ENCODE data around the gene HAPLN1. TPM values are rescaled to one million over a fixed set of nuclear protein-coding genes. Genes with fewer than 3 reads are reported as not detected.
"Not testable (repeated sequence)": the region's sequence is repeated elsewhere in the genome, so short reads cannot be mapped to it uniquely, and the experiment has no call there.

HAPLN1 gene
- total RNA-seq, 5 donors from 2014 or later (not counting 1 experiment from before 2014, with no cell fraction given), result not detected

DNA sequence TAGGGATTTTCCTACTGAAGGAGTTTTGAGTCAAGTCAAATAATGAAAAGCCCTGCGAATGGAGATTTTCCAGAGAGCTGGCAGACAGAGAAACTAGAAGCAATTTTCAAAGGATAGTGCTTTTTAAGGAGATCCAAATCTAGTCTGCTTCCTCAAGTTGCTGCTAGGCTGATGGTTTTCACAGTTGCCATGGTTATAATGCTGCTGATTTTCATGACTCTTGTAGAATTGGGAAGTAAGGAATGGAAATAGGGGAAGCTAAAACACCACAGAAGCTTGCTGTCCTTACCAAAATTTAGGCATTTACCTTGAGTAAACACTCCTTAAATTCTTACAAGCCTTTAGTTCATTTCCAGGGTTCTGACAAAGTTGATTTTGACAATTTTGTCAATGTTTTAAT, 30.1 kb upstream of the HAPLN1 start:
- Mint-ChIP-seq H3K27ac (no peak overlapping the region), H3K27me3 (peaks cover 2 to 3% of the 10 kb centered on the region in 2 donors), H3K4me3 (no peak overlapping the region), H3K36me3 (no peaks in the 10 kb centered on the region), H3K9me3 (peaks cover 5 to 12% (median 9%) of the 10 kb centered on the region in 3 donors), H3K4me1 (no peaks in the 10 kb centered on the region)
- no peaks in the 10 kb centered on the region for H3K36me3 ChIP-seq (ENCODE audit: control insufficient read depth in 2 of 2, extremely low read depth in 1 of 2, insufficient read depth in 1 of 2, low read length in 1 of 2)
- WGBS (ENCODE audit: insufficient coverage), result 90% methylated on average over 1 of the region's 1 CpG
- ChIA-PET CTCF (no interaction called here), POLR2A (no interaction called here)
- no peak for ATAC-seq (replicated peaks in 1 of 4)
- H3K27ac ChIP-seq (ENCODE audit: low read length), result no peak overlapping the region
- peaks cover 0 to under 1% of the 10 kb centered on the region in 2 experiments for H3K4me1 ChIP-seq (ENCODE audit: control insufficient read depth in 1 of 2, extremely low read depth in 1 of 2, insufficient read depth in 2 of 2, low read length in 2 of 2)
- H3K9me3 ChIP-seq, result no peaks in the 10 kb centered on the region
- H3K27me3 ChIP-seq (replicated peaks in 1 of 2; ENCODE audit: control insufficient read depth in 2 of 2, extremely low read depth in 1 of 2, insufficient read depth in 2 of 2, low read length in 1 of 2), result peaks cover 0 to 4% of the 10 kb centered on the region in 2 experiments
- no peak overlapping the region for H3K4me3 ChIP-seq (ENCODE audit: control insufficient read depth in 1 of 2, extremely low read depth in 1 of 2, low read length in 1 of 2)
- DNase-seq, result no peak

DNA sequence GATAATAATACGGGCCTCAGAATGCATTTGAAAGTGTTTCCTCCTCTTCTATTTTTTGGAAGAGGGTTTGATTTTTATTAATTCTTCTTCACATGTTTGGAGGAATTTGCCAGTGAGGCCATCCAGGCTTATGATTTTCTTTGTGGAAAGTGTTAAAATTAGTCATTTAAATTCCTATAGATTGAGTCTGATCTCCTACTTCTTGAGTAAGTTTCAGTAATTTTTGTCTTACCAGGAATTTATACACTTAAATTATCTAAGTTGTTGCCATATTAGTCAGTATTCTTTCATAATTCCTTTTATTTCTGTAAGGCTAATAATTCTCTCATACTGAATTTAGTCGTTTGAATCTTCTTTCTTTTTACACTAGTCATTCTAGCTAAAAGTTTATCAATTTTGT, 25.2 kb upstream of the HAPLN1 start:
- no peaks in the 10 kb centered on the region for H3K36me3 Mint-ChIP-seq
- no CpG with 5 or more reads among the region's 2 CpGs for whole genome bisulfite sequencing (ENCODE audit: insufficient coverage)
- no peak overlapping the region for H3K27ac Mint-ChIP-seq
- ChIA-PET CTCF (interaction anchor here in 1 of 2 donors (0.7 kb wide), 1 partner anchor 38 kb away, joined by 4 read pairs; no protein-coding TSS in a partner anchor), POLR2A (no interaction called here)
- Histone ChIP-seq H3K36me3 (ENCODE audit: control insufficient read depth in 2 of 2, extremely low read depth in 1 of 2, insufficient read depth in 1 of 2, low read length in 1 of 2) (no peaks in the 10 kb centered on the region), H3K27ac (ENCODE audit: low read length) (no peak overlapping the region), H3K4me1 (ENCODE audit: control insufficient read depth in 1 of 2, extremely low read depth in 1 of 2, insufficient read depth in 2 of 2, low read length in 2 of 2) (peaks cover 0 to 14% of the 10 kb centered on the region in 2 experiments), H3K27me3 (replicated peaks in 1 of 2; ENCODE audit: control insufficient read depth in 2 of 2, extremely low read depth in 1 of 2, insufficient read depth in 2 of 2, low read length in 1 of 2) (no peaks in the 10 kb centered on the region), H3K9me3 (no peaks in the 10 kb centered on the region), H3K4me3 (ENCODE audit: control insufficient read depth in 1 of 2, extremely low read depth in 1 of 2, low read length in 1 of 2) (no peak overlapping the region)
- no peaks in the 10 kb centered on the region for H3K4me1 Mint-ChIP-seq
- no peak overlapping the region for H3K4me3 Mint-ChIP-seq
- no peaks in the 10 kb centered on the region for H3K27me3 Mint-ChIP-seq
- ATAC-seq (replicated peaks in 1 of 4) (no peak), DNase-seq (no peak)
- H3K9me3 Mint-ChIP-seq, result peaks cover 5 to 12% (median 9%) of the 10 kb centered on the region in 3 donors

DNA sequence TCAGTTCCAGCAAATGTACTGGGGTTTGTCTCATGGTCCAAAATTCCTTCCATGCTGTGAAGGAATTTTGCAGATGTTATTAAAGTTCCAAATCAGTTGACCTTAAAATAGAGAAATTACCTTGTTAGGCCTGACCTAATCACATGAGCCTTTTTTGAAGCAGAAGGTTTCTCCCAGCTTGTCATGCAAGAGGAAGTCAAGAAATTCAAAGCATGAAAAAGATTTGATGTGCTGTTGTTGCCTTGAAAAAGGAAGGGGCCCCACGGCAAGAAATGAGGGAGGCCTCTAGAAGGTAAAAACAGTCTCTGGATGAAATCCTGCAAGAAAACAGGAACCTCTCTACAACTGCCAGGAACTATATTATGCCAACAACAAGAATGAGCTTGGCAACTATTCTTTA, 24.2 kb upstream of the HAPLN1 start:
- ChIA-PET POLR2A (no interaction called here), CTCF (no interaction called here)
- Histone ChIP-seq H3K27me3 (replicated peaks in 1 of 2; ENCODE audit: control insufficient read depth in 2 of 2, extremely low read depth in 1 of 2, insufficient read depth in 2 of 2, low read length in 1 of 2) (no peaks in the 10 kb centered on the region), H3K9me3 (no peaks in the 10 kb centered on the region), H3K27ac (ENCODE audit: low read length) (no peak overlapping the region), H3K4me3 (ENCODE audit: control insufficient read depth in 1 of 2, extremely low read depth in 1 of 2, low read length in 1 of 2) (no peak overlapping the region), H3K4me1 (ENCODE audit: control insufficient read depth in 1 of 2, extremely low read depth in 1 of 2, insufficient read depth in 2 of 2, low read length in 2 of 2) (peaks cover 0 to 14% of the 10 kb centered on the region in 2 experiments), H3K36me3 (ENCODE audit: control insufficient read depth in 2 of 2, extremely low read depth in 1 of 2, insufficient read depth in 1 of 2, low read length in 1 of 2) (no peaks in the 10 kb centered on the region)
- Mint-ChIP-seq H3K27me3 (no peaks in the 10 kb centered on the region), H3K9me3 (peaks cover 0 to 8% (median 4%) of the 10 kb centered on the region in 3 donors), H3K4me1 (no peaks in the 10 kb centered on the region), H3K4me3 (no peak overlapping the region), H3K36me3 (no peaks in the 10 kb centered on the region), H3K27ac (no peak overlapping the region)
- ATAC-seq (replicated peaks in 1 of 4) (no peak), DNase-seq (no peak)
- 0% methylated on average over 1 of the region's 1 CpG for WGBS (ENCODE audit: insufficient coverage)

DNA sequence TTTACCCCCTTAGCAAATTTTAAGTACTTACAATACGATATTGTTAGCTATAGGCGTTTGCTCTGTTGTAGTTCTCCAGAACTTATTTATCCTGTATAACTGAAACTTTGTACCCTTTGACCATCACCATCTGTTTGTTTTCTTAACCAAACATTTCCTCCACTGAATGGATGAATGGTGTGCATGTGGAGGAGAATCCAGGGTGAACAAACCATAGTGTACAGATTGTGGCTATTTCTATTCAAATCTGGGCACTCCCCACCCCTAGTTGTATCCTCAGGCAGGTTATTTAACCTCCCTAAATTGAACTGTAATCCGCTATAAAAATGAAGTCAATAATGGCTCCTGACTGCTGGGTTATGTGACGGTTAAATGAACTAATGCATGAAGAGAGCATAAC, 21.4 kb upstream of the HAPLN1 start:
- Histone ChIP-seq H3K27ac (ENCODE audit: low read length) (no peak overlapping the region), H3K27me3 (replicated peaks in 1 of 2; ENCODE audit: control insufficient read depth in 2 of 2, extremely low read depth in 1 of 2, insufficient read depth in 2 of 2, low read length in 1 of 2) (no peaks in the 10 kb centered on the region), H3K4me3 (ENCODE audit: control insufficient read depth in 1 of 2, extremely low read depth in 1 of 2, low read length in 1 of 2) (no peak overlapping the region), H3K4me1 (ENCODE audit: control insufficient read depth in 1 of 2, extremely low read depth in 1 of 2, insufficient read depth in 2 of 2, low read length in 2 of 2) (peaks cover 0 to 14% of the 10 kb centered on the region in 2 experiments), H3K36me3 (ENCODE audit: control insufficient read depth in 2 of 2, extremely low read depth in 1 of 2, insufficient read depth in 1 of 2, low read length in 1 of 2) (no peaks in the 10 kb centered on the region), H3K9me3 (no peaks in the 10 kb centered on the region)
- no peaks in the 10 kb centered on the region for H3K4me1 Mint-ChIP-seq
- ChIA-PET POLR2A (no interaction called here), CTCF (no interaction called here)
- H3K27me3 Mint-ChIP-seq, result no peaks in the 10 kb centered on the region
- H3K36me3 Mint-ChIP-seq, result no peaks in the 10 kb centered on the region
- WGBS (ENCODE audit: insufficient coverage), result no CpG with 5 or more reads among the region's 4 CpGs
- no peak overlapping the region for H3K4me3 Mint-ChIP-seq
- H3K9me3 Mint-ChIP-seq, result no peaks in the 10 kb centered on the region
- DNase-seq, result no peak
- no peak for ATAC-seq (replicated peaks in 1 of 4)
- H3K27ac Mint-ChIP-seq, result no peak overlapping the region

DNA sequence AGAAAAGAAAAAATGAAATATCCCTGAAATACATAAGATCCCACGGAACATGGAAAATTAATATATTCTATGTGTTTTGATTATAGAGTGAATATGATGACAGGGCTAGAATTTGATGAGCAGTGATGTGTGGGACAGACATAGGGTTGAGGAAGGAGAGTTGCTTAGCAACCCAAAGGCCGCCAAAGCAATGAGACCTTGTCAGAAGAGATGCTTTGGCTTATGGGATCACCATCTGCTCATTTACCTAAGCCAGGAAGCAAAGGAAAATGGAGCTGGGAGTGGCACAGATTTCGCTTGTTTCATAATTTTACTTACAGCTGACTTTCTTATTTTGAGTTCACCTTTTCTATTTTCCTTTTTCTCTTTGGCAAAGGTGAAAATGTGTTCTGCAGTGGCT, 20.9 kb upstream of the HAPLN1 start:
- Mint-ChIP-seq H3K9me3 (no peaks in the 10 kb centered on the region), H3K36me3 (no peaks in the 10 kb centered on the region), H3K4me1 (no peaks in the 10 kb centered on the region), H3K27me3 (no peaks in the 10 kb centered on the region), H3K4me3 (no peak overlapping the region), H3K27ac (no peak overlapping the region)
- Histone ChIP-seq H3K4me3 (ENCODE audit: control insufficient read depth in 1 of 2, extremely low read depth in 1 of 2, low read length in 1 of 2) (no peak overlapping the region), H3K27me3 (replicated peaks in 1 of 2; ENCODE audit: control insufficient read depth in 2 of 2, extremely low read depth in 1 of 2, insufficient read depth in 2 of 2, low read length in 1 of 2) (no peaks in the 10 kb centered on the region), H3K9me3 (no peaks in the 10 kb centered on the region), H3K27ac (ENCODE audit: low read length) (no peak overlapping the region), H3K4me1 (ENCODE audit: control insufficient read depth in 1 of 2, extremely low read depth in 1 of 2, insufficient read depth in 2 of 2, low read length in 2 of 2) (peaks cover 0 to 14% of the 10 kb centered on the region in 2 experiments), H3K36me3 (ENCODE audit: control insufficient read depth in 2 of 2, extremely low read depth in 1 of 2, insufficient read depth in 1 of 2, low read length in 1 of 2) (no peaks in the 10 kb centered on the region)
- DNase-seq (no peak), ATAC-seq (replicated peaks in 1 of 4) (no peak)
- no CpG with 5 or more reads among the region's 3 CpGs for WGBS (ENCODE audit: insufficient coverage)
- CTCF ChIA-PET, result no interaction called here
- POLR2A ChIA-PET, result no interaction called here

GRCh38 chr5:83740741-83741140, 20.1 kb upstream of the HAPLN1 start:
- ATAC-seq (replicated peaks in 1 of 4), result no peak
- Mint-ChIP-seq H3K4me3 (no peak overlapping the region), H3K36me3 (no peaks in the 10 kb centered on the region), H3K27me3 (no peaks in the 10 kb centered on the region), H3K4me1 (no peaks in the 10 kb centered on the region), H3K9me3 (no peaks in the 10 kb centered on the region), H3K27ac (no peak overlapping the region)
- POLR2A ChIA-PET, result no interaction called here
- no peaks in the 10 kb centered on the region for H3K27me3 ChIP-seq (replicated peaks in 1 of 2; ENCODE audit: control insufficient read depth in 2 of 2, extremely low read depth in 1 of 2, insufficient read depth in 2 of 2, low read length in 1 of 2)
- H3K36me3 ChIP-seq (ENCODE audit: control insufficient read depth in 2 of 2, extremely low read depth in 1 of 2, insufficient read depth in 1 of 2, low read length in 1 of 2), result no peaks in the 10 kb centered on the region
- CTCF ChIA-PET, result no interaction called here
- DNase-seq, result no peak
- H3K9me3 ChIP-seq, result no peaks in the 10 kb centered on the region
- H3K4me1 ChIP-seq (ENCODE audit: control insufficient read depth in 1 of 2, extremely low read depth in 1 of 2, insufficient read depth in 2 of 2, low read length in 2 of 2), result peaks cover 0 to 14% of the 10 kb centered on the region in 2 experiments
- no peak overlapping the region for H3K4me3 ChIP-seq (ENCODE audit: control insufficient read depth in 1 of 2, extremely low read depth in 1 of 2, low read length in 1 of 2)
- no CpG with 5 or more reads among the region's 2 CpGs for WGBS (ENCODE audit: insufficient coverage)
- H3K27ac ChIP-seq (ENCODE audit: low read length), result no peak overlapping the region

- H3K4me1 Mint-ChIP-seq; H3K36me3 Mint-ChIP-seq; H3K27ac Mint-ChIP-seq; H3K27ac ChIP-seq (ENCODE audit: low read length); H3K9me3 ChIP-seq; H3K9me3 Mint-ChIP-seq; H3K27me3 ChIP-seq (replicated peaks in 1 of 2; ENCODE audit: control insufficient read depth in 2 of 2, extremely low read depth in 1 of 2, insufficient read depth in 2 of 2, low read length in 1 of 2); H3K27me3 Mint-ChIP-seq; H3K36me3 ChIP-seq (ENCODE audit: control insufficient read depth in 2 of 2, extremely low read depth in 1 of 2, insufficient read depth in 1 of 2, low read length in 1 of 2); DNase-seq; POLR2A ChIA-PET; H3K4me1 ChIP-seq (ENCODE audit: control insufficient read depth in 1 of 2, extremely low read depth in 1 of 2, insufficient read depth in 2 of 2, low read length in 2 of 2); H3K4me3 ChIP-seq (ENCODE audit: control insufficient read depth in 1 of 2, extremely low read depth in 1 of 2, low read length in 1 of 2); H3K4me3 Mint-ChIP-seq; ATAC-seq (replicated peaks in 1 of 4): not testable (repeated sequence)
- no CpG with 5 or more reads among the region's 2 CpGs for WGBS (ENCODE audit: insufficient coverage)
- CTCF ChIA-PET, result interaction anchor here in 1 of 2 donors (1.0 kb wide), 1 partner anchor 18 kb away, joined by 3 read pairs; no protein-coding TSS in a partner anchor
Observed at GRCh38 chr5:83736169-83736568, 15.5 kb upstream of the HAPLN1 start.
